H4 (cell line): ENCODE results near the gene RARRES2. TPM values are rescaled to one million over a fixed set of nuclear protein-coding genes. Genes with fewer than 3 reads are reported as not detected.
A peak's percentile ranks its signal among the peaks of the same experiment; 100 is the strongest.
"Not testable (repeated sequence)": the region's sequence is repeated elsewhere in the genome, so short reads cannot be mapped to it uniquely, and the experiment has no call there.

ENCODE experiments used
- DNase-seq: peaks from one replicate; pipeline ENCODE4 v3.0.0-alpha.2; 2015; ENCODE audit warnings: low spot score
- total RNA-seq: library from RNA; depleted of rRNA; stranded (reverse); fragments of >200 nt; shearing (Covaris generic); gene quantifications from 2 replicates; pipeline ENCODE4 v1.2.3, GENCODE V29; 2014

The RARRES2 gene
- total RNA-seq, 1 experiment from 2014 or later = not detected

GRCh38 chr7:150317748-150318444, 23.5 kb downstream of the RARRES2 start:
- peak; percentile 91 for DNase-seq

- not testable (repeated sequence) for DNase-seq
Measured at GRCh38 chr7:150316987-150317386, 24.4 kb downstream of the RARRES2 start.

GRCh38 chr7:150314639-150315239, 26.7 kb downstream of the RARRES2 start:
- DNase-seq = no peak

GRCh38 chr7:150313870-150314269, 27.6 kb downstream of the RARRES2 start:
- DNase-seq = no peak

GRCh38 chr7:150313367-150313809, 28.0 kb downstream of the RARRES2 start:
- no peak for DNase-seq

- not testable (repeated sequence) for DNase-seq
Measured at GRCh38 chr7:150312649-150313366, 28.6 kb downstream of the RARRES2 start.

- DNase-seq = no peak
Measured at GRCh38 chr7:150311711-150312110, 29.7 kb downstream of the RARRES2 start.

- no peak for DNase-seq
Measured at GRCh38 chr7:150311146-150311545, 30.3 kb downstream of the RARRES2 start.

- no peak for DNase-seq
Measured at GRCh38 chr7:150308575-150308974, 32.9 kb downstream of the RARRES2 start.

GRCh38 chr7:150307904-150308303, 33.5 kb downstream of the RARRES2 start:
- no peak for DNase-seq

- no peak for DNase-seq
Measured at GRCh38 chr7:150307129-150307528, 34.3 kb downstream of the RARRES2 start.

- peak; percentile 1 for DNase-seq
Measured at GRCh38 chr7:150306377-150306776, 35.1 kb downstream of the RARRES2 start.

- peak; percentile 8 for DNase-seq
Measured at GRCh38 chr7:150305903-150306284, 35.5 kb downstream of the RARRES2 start.

GRCh38 chr7:150305259-150305902, 36.0 kb downstream of the RARRES2 start:
- not testable (repeated sequence) for DNase-seq

GRCh38 chr7:150304499-150305258, 36.8 kb downstream of the RARRES2 start:
- DNase-seq = not testable (repeated sequence)

GRCh38 chr7:150302908-150303310, 38.5 kb downstream of the RARRES2 start:
- DNase-seq = not testable (repeated sequence)

GRCh38 chr7:150297978-150298377, 43.5 kb downstream of the RARRES2 start:
- DNase-seq = not testable (repeated sequence)

GRCh38 chr7:150296802-150297201, 44.6 kb downstream of the RARRES2 start:
- not testable (repeated sequence) for DNase-seq

GRCh38 chr7:150295614-150296013, 45.8 kb downstream of the RARRES2 start:
- DNase-seq = not testable (repeated sequence)

- not testable (repeated sequence) for DNase-seq
Measured at GRCh38 chr7:150295027-150295426, 46.4 kb downstream of the RARRES2 start.

- not testable (repeated sequence) for DNase-seq
Measured at GRCh38 chr7:150290317-150290716, 51.1 kb downstream of the RARRES2 start.
